GM18868 (cell line): ENCODE results near the gene P2RX2.

Experiments
- ATAC-seq: cut with Tn5 transposase; IDR thresholded peaks from one replicate; pipeline ENCODE4 v1.9.1; 2021; ENCODE audit warnings: mild to moderate bottlenecking, moderate library complexity; ENCODE audit not compliant: unreplicated experiment

The P2RX2 gene

DNA sequence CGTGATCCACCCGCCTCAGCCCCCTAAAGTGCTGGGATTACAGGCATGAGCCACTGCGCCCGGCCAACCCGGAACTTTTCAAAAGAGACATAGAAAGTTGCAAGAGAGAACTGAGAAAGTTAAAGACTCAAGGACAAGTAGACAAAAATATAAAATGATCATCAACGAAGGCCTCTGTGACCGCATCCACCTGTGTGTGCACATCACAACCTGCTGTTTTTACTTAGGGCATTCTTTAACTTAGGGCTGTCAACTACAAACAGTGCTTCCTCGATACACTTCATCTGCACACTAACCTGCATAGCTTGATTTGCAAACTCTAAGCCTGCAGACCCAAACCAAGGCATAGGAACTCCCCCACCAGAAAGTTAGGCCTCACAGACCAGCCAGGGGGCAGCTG, 14.8 kb downstream of the P2RX2 start:
- ATAC-seq = no peak

DNA sequence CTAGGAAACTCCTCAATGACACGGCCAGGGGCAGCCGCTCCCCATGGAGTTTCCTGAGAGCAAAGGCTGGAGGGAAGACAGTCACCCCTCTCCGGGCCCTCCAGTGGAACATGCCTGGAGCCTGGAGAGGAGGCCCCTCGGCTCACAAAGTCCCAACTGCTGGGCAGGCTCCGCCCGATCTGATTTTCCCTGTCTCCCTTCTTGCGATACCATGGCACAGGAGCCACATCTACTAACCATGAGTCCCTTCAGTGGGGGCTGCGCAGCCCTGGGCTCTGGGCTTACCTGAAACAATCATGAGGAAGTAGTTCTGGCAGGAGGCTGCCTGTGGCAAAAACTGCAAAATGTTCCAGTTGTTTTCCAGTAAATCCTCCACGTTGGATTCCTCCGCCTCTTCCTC, 15.3 kb downstream of the P2RX2 start:
- no peak for ATAC-seq

DNA sequence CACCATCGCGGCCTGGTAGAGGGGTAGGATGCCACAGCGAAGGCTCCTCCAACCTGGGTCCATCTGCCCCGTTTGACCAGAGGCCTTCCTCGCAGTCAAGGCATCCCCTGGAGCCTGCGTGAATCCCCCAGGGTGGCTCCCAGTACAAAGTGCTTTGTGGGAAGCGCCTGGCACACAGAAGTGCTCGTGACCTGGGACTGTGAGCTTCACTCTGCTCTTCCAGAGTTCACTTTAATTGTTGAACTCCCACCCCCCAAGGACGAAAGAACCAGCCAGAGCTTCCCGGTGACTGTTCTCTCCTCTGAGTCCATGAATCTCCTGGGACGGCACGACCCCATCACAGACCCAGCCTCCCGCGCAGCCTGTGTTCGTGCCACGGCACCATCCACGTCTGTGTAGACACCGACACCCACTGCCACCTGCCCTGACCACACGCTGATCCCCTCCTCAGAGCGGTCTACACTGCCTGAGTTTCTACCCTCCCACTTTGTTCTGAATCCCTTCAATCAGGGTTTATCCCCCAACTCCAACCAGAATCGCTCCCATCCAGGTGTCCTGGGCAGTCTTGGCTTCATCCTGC, 15.9 kb downstream of the P2RX2 start:
- no peak for ATAC-seq

DNA sequence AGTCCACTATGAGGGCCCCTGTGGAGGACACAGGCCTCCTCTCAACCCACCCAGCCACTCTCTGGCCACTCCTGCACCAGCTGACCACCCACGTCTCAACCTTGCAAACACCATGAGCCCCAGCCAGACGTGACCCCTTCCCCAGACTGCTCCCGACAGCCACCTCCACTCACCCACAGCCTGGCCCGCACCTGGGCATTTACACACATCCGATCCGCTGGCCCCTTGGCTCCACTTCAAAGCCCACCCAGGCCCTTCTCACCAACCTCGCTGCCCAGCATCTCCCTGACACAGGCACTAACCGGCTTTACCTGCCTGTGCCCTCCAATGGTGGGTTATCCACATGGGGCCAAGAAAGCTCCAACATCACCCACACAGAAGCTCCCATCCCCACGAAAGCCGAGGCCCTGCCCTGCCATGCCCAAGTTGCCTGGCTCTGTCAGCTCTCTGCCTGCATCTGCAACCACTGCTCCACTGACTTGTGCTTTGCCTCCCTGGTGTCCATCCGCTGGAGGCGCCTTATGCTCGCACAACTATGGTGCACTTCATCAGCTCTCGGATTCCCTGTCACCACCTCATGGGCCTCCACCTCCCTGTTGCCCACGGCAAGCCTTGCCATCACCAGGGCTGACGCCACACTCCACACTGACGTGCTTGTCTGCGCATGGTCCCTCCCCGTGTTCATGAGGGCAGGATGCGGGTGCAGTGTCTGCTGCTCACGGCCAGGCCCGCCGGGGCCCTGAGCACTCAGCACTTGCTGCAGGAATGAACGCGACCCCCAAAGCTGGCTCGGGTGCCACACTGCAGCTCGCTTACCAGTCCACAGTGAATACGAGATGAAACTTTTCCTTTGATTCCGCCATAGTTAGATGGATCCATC, 16.7 kb downstream of the P2RX2 start:
- no peak for ATAC-seq

DNA sequence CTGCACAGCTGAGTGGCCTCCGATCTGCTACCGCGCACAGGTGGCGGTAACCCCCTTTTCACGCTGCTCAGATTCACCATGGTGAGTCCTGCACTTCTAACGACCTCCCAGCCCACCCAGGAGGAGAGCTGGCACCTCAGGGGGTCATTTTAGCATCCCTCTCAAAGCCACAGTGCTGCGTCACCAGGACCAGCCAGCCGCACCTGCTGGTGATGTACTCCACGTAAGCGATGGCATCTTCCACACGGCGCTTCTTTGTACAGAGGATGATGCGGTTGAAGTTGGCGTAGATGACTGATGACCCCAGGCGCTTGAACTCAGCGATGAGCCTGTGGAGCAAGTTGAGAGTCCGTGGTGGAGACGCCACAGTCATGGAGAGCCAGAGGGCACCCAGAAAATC, 19.2 kb downstream of the P2RX2 start:
- ATAC-seq = no peak

DNA sequence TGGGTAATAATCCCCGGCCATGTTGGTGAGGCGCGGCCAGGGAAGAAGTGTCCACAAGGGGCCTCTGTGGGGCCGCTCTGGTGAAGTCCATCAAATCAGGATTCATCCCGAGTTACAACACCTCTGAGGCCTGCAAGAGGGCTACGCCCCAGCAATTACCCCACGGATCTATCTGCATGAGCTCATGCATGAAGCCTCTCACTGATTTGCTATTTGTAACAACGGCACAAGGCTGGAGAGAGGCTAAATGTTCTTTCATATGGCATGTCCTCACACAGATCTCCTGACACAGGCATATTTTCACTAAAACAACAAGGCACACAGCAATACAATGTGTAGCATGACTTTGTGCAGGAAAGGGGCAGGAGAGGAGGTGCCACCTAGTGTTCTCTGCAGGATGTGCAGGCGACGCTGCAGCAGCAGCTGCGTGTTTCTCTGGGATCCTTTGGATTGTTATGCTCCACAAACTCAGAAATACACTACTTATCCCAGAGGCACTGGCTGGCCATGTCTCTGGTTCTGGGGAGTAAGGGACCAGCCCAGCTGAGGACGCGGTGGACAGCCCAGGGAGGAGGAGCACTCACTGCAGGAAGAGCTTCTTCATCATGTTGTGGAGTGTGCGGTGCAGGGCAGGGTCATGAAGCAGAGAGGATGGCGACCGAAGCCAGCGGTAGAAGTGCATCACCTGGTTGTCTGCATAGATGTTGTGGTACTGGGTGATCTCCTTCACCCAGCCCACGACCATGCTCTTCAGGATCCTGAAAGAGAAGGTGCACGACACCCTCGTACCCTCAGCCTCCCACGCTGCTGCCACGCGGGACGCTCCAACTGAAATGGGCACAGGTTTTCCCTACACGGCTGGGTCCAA, 20.2 kb downstream of the P2RX2 start:
- no peak for ATAC-seq

DNA sequence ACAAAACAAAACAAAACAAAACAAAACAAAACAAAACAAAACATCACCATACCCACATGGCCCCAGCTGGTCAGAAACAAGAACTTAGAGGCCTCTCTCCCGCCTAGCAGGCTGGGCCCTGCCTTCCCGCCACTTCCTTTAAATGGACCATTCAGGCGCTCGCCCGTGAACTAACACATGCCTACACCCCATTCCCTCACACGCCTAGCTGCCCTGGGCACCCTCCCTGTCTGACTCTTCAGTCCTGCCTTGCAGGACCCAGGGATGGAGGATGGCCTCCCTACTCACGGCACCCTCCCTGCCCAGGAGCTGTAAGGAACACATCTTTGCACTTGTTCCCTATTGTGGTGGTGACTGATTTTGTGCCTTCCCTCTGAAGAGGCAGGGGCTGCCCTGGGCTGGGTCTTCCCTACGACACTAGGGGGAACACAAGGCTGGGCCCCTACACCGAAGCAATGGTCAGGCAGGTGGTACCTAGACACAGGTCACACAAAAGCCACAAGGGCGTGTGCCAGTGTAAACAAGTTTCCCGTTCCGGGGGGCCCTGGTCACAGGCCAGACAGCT, 21.5 kb downstream of the P2RX2 start:
- ATAC-seq = no peak

DNA sequence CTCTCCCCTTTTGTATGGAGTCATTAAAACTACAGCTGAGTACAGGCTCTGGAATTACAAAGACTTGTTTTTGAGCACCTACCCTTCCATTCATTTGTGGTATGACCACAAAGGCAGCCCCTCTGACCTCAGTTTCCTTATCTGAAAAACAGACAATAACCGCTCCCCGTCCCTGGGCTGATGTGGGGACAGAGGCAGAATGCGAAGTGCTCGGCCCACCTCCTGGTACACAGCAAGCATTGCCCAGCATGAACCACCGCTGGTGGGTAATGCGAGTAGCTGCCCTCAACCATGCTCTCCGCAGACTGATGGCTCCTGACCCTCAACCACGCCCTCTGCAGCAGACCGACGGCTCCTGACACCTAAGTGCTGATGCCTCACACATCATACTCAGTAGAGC, 22.4 kb downstream of the P2RX2 start:
- ATAC-seq = no peak

DNA sequence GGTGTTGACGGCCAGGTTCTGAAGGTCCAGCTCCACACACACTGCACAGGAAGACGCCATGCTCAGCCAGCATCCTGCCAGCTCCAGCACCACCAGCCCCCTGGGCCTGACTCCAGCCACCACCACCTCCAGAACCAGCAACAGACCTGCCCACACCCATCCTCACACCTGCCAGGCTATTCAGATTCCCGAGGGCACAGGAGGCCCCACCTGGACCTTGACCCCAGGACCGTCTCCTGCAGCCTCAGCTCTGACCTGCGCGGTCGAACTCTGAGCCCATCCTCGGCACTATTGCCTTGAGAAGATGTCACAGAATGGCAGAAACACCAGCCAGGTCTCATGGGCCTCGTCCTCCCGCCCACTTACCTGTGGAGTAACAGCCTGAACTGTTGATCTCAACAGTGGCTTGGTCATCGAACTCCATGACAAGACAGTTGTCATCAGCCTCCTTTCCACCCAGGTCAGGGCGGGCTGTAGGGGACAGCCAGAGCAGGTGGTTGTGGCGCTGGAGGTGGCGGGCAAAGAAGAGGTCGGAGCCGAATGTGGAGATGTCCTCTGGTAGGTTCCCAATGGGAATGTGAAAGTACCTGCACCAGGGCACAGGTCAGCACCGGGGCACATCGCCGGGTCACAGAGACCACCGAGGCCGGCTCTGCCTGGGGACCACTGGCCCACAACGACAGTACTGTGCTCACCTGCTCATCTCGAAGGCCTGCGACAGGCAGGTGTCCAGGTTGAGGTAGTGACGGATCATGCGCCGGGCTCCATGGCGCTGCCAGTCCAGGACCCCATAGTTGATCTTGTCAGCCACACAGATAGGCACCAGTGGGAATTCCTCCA, 23.5 kb downstream of the P2RX2 start:
- no peak for ATAC-seq

DNA sequence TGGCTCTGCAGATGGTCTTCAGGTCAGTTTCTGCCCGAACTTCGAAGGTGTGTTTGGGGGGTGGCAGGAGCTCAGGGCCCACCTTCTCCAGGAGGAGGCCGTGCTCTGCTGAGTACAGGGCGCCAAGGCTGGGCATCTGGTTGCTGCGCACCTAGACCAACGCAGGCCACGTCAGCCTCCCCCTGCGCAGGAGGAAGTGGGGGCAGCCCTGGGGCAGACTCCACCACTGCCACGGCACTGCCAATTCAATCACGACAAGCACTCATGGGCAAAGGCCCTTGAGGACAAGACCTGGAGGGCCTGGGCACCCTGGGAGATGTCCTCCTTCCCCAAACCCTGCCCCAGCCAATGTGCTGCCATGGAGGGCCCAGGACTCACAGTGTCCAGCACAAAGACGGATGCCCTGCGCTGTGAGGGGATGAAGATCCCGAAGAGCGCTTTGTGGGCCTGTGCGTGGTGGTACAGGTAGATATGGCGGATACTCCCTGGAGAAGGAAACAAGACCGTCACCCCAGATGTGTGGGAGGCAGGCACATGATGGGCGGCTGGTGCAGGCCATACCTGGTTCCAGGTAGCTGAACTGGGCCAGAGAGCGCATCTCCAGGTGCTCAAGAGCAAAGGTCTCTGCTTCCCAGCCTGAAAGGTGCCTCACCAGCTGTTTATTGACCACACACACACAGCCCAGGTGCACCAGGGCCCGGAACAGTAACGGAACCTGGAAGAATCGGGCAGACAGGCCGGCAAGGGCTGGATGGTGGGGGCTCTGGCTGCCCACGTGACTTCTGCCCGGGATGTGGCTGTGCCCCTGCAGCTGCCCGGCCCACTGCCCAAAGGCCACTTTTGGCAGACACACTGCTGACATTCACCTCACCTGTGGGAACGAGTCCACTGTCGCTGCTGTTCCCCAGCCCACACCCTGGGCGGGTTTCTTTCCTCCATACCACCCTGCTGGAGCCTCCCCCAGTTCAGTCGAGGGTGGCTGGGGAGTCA, 24.6 kb downstream of the P2RX2 start:
- no peak for ATAC-seq

DNA sequence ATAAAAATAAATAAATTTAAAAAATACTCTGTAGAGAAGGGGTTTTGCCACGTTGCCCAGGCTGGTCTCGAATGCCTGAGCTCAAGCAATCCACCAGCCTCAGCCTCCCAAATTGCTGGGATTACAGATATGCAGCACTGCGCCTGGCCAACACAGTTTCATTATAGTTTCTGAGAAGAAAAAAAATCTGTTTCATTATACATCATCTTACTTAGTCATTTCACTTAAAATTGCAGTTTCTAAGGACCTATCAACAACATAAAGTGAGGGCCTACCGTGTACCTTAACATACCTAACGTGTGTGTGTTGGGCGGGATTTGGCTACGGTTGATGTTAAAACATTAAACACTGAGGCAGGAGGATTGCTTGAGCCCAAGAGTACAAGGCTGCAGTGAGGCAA, 28.3 kb downstream of the P2RX2 start:
- ATAC-seq = no peak

DNA sequence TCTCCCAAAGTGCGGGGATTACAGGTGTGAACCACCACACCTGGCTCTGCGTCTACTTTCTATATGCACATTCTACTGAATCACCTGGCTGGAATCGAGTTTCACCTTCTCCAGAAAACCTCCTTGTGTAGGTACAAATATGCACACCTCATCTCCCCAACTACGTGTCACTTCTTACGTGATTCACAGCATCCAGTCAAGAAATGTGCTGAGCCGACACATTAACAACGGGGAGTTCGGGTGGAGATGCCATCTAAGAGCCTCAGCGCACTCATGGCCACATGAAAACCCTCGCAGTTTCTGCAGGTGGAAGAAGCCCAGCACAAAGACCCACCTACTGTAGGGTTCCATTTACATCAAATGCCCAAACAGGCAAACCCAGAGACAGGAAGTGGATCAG, 29.3 kb downstream of the P2RX2 start:
- ATAC-seq = no peak

DNA sequence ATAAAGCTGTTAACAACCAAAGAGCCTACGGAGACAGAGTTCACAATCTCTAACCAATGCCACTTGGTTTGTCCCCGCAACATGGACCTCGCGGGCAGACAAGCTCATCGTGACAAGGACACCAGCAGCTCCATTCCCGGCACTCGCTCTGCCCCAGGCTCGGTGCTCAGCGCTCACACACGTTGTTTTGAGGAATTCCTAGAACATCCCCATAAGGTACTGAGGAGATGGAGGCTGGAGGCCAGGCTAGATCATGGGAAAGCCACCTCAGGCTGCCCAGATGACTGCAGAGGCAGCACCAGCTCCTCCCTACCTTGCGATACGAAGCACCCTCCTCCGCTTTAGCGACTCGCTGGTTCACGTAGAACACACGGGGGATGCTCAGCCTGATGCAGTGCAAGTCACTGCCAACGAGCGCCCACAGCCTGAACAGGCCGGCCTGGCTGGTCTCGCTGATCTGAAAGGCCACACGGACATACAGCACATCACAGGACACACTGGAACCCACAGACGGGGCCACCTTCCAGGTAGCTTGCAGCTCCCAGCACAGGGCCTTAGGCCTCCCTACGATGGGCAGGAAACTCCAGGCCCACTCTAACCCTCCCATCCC, 30.1 kb downstream of the P2RX2 start:
- ATAC-seq = no peak

DNA sequence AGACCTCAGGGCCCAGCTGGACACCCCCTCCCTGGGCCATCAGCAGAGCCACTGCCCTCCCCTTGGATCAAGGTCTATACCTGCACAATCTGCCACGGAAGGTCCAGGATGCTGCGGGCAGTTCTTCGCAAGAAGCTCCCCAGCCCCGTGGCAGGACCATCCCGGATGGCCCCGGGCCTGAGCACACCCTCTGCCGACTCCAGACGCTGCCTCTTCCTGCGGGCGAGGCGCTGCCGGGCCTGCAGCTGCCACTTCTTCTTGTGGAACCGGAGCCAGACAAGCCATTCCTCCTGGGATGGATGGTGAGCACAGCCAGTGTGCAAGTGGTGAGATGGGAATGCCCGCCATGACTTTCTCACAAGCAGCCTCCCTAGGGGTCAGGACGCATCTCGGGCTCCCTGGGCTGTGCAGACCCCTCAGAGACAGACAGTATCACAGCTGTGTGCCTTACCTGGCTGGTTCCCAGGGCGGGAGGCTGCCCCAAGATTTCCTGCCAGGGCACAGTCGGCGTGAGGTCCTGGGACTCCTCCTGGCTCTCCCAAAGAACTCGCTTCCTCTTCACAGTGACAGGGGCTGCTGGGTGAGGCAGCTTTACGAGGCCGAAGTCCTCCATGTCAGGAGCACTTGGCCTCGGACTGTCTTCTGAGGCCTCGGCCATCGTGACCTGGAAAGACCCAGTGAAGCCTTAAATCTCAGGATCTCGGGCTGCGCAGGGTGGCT, 30.8 kb downstream of the P2RX2 start:
- no peak for ATAC-seq

DNA sequence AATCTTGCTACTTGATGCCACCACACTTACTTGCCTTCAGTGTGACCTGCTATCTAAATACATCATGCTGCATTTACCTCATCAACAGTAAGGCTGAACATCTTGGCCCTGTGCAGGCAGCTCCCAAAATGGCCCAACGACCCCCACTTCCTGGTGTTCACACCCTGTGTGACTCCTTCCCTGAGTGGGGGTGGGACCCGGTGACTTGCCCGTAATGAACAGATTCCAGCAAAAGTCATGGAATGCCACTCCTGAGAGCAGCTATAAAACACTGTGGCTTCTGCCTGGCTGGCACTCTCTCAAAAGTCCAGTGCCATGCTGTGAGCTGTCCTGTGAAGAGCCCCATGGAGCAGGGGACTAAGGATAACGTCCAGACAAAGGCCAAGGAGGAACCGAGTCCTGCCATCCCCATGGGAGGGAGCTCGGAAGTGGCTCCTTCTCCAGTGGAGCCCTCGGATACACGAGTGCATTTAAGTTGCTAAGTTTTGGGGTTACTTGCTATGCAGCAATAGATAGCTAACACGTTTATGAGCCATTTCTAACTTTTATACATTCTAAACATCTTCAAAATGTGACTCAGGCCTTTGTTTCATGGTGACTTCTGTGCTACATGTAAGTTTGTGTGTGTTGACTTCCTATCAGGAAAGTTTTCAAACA, 33.0 kb downstream of the P2RX2 start:
- no peak for ATAC-seq

DNA sequence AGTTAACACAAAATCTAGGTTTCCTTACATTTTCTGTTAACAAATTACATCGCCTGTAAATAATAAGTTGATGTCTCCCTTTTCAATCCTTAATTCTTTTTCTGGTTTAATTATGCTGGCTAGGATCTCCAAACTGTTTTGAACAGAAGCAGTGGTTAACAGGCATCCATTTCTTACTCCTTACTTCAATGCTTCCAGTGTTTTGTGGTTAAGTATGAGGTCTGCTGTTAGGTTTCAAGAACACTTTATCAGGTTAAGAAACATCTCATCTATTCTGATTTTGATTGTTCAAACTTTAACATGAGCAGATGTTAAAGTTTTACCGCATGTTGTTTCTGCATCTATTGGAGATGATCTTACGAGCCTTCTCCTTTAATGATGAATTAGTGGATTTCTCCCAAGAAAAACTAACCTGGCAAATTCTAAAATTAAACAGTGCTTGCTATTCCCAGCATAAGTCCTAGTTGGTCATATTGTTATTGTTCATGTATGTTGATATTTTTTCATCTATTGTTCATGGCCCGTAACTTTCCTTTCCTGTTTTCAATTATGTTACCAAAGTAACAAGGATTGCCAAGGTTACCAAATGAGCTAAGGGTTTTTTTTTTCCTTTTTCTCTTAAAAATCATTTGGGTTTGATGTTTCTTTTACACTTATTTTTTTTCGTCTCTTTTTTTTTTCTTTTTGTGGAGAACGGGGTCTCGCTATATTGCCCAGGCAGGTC, 35.2 kb downstream of the P2RX2 start:
- no peak for ATAC-seq
